Suprapubic skin (tissue), 4 donors: ENCODE data around the gene SAMM50. TPM values are rescaled to one million over a fixed set of nuclear protein-coding genes. Genes with fewer than 3 reads are reported as not detected.
A peak's percentile ranks its signal among the peaks of the same experiment; 100 is the strongest.

Experiments
- DNase-seq, 2 donors: peaks; one replicate each; pipeline ENCODE4 v3.0.0-alpha.2; 2019; ENCODE audit warnings: low spot score in 2 of 2
- H3K27ac ChIP-seq: fragments of 200-600 bp; sonication (generic); one replicate; pipeline ENCODE4 v1.5.1; 2019
- H3K27me3 ChIP-seq: fragments of 200-600 bp; sonication (generic); one replicate; pipeline ENCODE4 v1.5.1; 2019
- H3K36me3 ChIP-seq: fragments of 200-600 bp; sonication (generic); one replicate; pipeline ENCODE4 v1.5.1; 2019
- H3K4me1 ChIP-seq: fragments of 200-600 bp; sonication (generic); one replicate; pipeline ENCODE4 v1.5.1; 2019
- H3K4me3 ChIP-seq: fragments of 200-600 bp; sonication (generic); one replicate; pipeline ENCODE4 v1.5.1; 2019; ENCODE audit warnings: mild to moderate bottlenecking
- H3K9me3 ChIP-seq: fragments of 200-600 bp; sonication (generic); one replicate; pipeline ENCODE4 v1.5.1; 2019
- CTCF ChIP-seq, 2 donors: fragments of 200-600 bp in 1 of 2; fragments of 450-650 bp in 1 of 2; sonication (generic) in 1 of 2; IDR thresholded peaks; one replicate each; pipeline ENCODE4 v1.5.1; 2016 to 2019; ENCODE audit warnings: antibody characterized with exemption in 2 of 2, mild to moderate bottlenecking in 1 of 2, moderate library complexity in 1 of 2
- EP300 ChIP-seq: sonication (generic); formaldehyde crosslinking; IDR thresholded peaks from one replicate; pipeline ENCODE4 v1.6.1; 2017; ENCODE audit warnings: antibody characterized with exemption
- POLR2A ChIP-seq, 2 donors: fragments of 450-650 bp; IDR thresholded peaks; one replicate each; pipeline ENCODE4 v1.6.1; 2017; ENCODE audit warnings: antibody characterized with exemption in 2 of 2, mild to moderate bottlenecking in 2 of 2, moderate library complexity in 2 of 2
- POLR2AphosphoS5 ChIP-seq, 3 donors: sonication (generic); formaldehyde crosslinking; IDR thresholded peaks; one replicate each; pipeline ENCODE4 v1.6.1; 2017; ENCODE audit warnings: antibody characterized with exemption in 3 of 3
- WGBS: methylation state at CpG from one replicate; pipeline ENCODE4 v1.1.5; 2018; 5-methylcytosine and 5-hydroxymethylcytosine counted together
- total RNA-seq, 4 donors: library from RNA; depleted of rRNA; stranded (reverse); fragments of >200 nt; gene quantifications; one replicate each; pipeline ENCODE4 v1.1.0, GENCODE V29; 2016

Gene SAMM50
- total RNA-seq = 10 to 100 TPM; 32.1 to 41.1 (median 33.8) TPM

GRCh38 chr22:43955040-43955882, at the start of gene SAMM50:
Gene SAMM50 (plus strand): TSS chr22:43955442. CDS start chr22:43955578, 136 bp downstream.
- peak; percentile 95 to 96 for DNase-seq
- WGBS = 0% methylated on average over 30 of the region's 74 CpGs
- peak within 1 kb of the TSS; percentile 80 for H3K4me3 ChIP-seq
- H3K4me1 ChIP-seq = peaks cover 25% of the 10 kb centered on the region
- H3K27ac ChIP-seq = peak within 1 kb of the TSS; percentile 80
- H3K27me3 ChIP-seq = peaks cover 4% of the 10 kb centered on the region
- TF ChIP-seq POLR2AphosphoS5 (IDR thresholded peaks at IDR 0.05) (peak in 2 of 3 donors; percentile 40 to 76), POLR2A (IDR thresholded peaks at IDR 0.05) (peak in 1 of 2 donors; percentile 24), EP300 (no peak), CTCF (IDR thresholded peaks at IDR 0.05) (peak in 1 of 2 donors; percentile 8)
- H3K36me3 ChIP-seq = no peaks in the 10 kb centered on the region
- no peaks in the 10 kb centered on the region for H3K9me3 ChIP-seq

- peaks cover 31% of the 10 kb centered on the region for H3K27me3 ChIP-seq
- 60% methylated on average over 7 of the region's 7 CpGs for WGBS
- DNase-seq = no peak
- H3K4me1 ChIP-seq = no peaks in the 10 kb centered on the region
- no peaks in the 10 kb centered on the region for H3K36me3 ChIP-seq
- H3K27ac ChIP-seq = no peak overlapping the region
- no peak for TF ChIP-seq POLR2A (IDR thresholded peaks at IDR 0.05)
- TF ChIP-seq POLR2AphosphoS5 (IDR thresholded peaks at IDR 0.05) = no peak
- no peak for TF ChIP-seq CTCF (IDR thresholded peaks at IDR 0.05)
- TF ChIP-seq EP300 = no peak
- no peak overlapping the region for H3K4me3 ChIP-seq
- H3K9me3 ChIP-seq = no peaks in the 10 kb centered on the region
These were observed 49.6 kb upstream of the SAMM50 start for GRCh38 chr22:43905681-43906080.

GRCh38 chr22:43909708-43910107, 45.5 kb upstream of the SAMM50 start:
- TF ChIP-seq POLR2A (IDR thresholded peaks at IDR 0.05) (no peak), CTCF (IDR thresholded peaks at IDR 0.05) (no peak), POLR2AphosphoS5 (IDR thresholded peaks at IDR 0.05) (no peak), EP300 (no peak)
- Histone ChIP-seq H3K27me3 (peaks cover 28% of the 10 kb centered on the region), H3K4me1 (no peaks in the 10 kb centered on the region), H3K36me3 (no peaks in the 10 kb centered on the region), H3K9me3 (no peaks in the 10 kb centered on the region), H3K27ac (no peak overlapping the region), H3K4me3 (no peak overlapping the region)
- no peak for DNase-seq
- 96% methylated on average over 1 of the region's 1 CpG for WGBS

- peaks cover 24% of the 10 kb centered on the region for H3K27me3 ChIP-seq
- no peak overlapping the region for H3K27ac ChIP-seq
- 64% methylated on average over 6 of the region's 6 CpGs for WGBS
- no peak for DNase-seq
- no peaks in the 10 kb centered on the region for H3K9me3 ChIP-seq
- TF ChIP-seq CTCF (IDR thresholded peaks at IDR 0.05) = no peak
- no peak for TF ChIP-seq EP300
- TF ChIP-seq POLR2A (IDR thresholded peaks at IDR 0.05) = no peak
- no peak for TF ChIP-seq POLR2AphosphoS5 (IDR thresholded peaks at IDR 0.05)
- H3K4me3 ChIP-seq = no peak overlapping the region
- no peaks in the 10 kb centered on the region for H3K4me1 ChIP-seq
- no peaks in the 10 kb centered on the region for H3K36me3 ChIP-seq
These were observed 45.0 kb upstream of the SAMM50 start for GRCh38 chr22:43910178-43910695.

- H3K27me3 ChIP-seq = peaks cover 18% of the 10 kb centered on the region
- 34% methylated on average over 4 of the region's 4 CpGs for WGBS
- no peak for TF ChIP-seq EP300
- TF ChIP-seq POLR2A (IDR thresholded peaks at IDR 0.05) = no peak
- no peak for TF ChIP-seq POLR2AphosphoS5 (IDR thresholded peaks at IDR 0.05)
- TF ChIP-seq CTCF (IDR thresholded peaks at IDR 0.05) = no peak
- H3K9me3 ChIP-seq = no peaks in the 10 kb centered on the region
- no peak overlapping the region for H3K4me3 ChIP-seq
- no peaks in the 10 kb centered on the region for H3K4me1 ChIP-seq
- no peak for DNase-seq
- no peak overlapping the region for H3K27ac ChIP-seq
- H3K36me3 ChIP-seq = no peaks in the 10 kb centered on the region
These were observed 43.9 kb upstream of the SAMM50 start for GRCh38 chr22:43911351-43911750.
